ENCODE results near the gene NAT9. TPM values are rescaled to one million over a fixed set of nuclear protein-coding genes. Genes with fewer than 3 reads are reported as not detected.

The NAT9 gene
- total RNA-seq, 4 donors from 2014 or later = 14.3 to 26.6 (median 18.1) TPM

DNA sequence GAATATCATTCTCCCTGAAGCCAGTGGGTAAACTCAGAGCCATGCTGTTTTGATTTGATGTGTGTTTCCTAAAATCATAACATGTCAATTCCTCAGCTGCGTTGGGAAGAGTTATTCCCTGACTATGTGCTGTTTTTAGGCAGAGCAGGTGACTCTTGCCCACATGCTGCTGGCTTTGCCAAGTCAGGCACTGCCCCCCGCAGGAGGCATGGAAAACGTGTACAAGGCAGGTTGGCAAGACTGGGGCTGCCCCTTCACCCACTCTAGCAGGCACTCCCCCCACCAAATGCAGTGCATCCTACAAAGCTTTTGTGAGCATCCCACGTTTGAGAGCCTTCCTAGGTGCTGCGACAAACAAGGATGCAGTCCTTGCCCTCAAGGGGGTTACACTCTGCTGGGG lies 38.3 kb upstream of the NAT9 start:
- intact Hi-C loops (cut with DNase I; ENCODE audit: low total_unique reads) = no loop called here
- H3K4me3 ChIP-seq (ENCODE audit: low read depth, poor library complexity, severe bottlenecking) = no peak overlapping the region
- 81 to 85% methylated on average over 5 of the region's 5 CpGs for WGBS, 2 donors
- DNase-seq (ENCODE audit: low spot score in 2 of 2) = no peak
- TF ChIP-seq, protein P1, sequence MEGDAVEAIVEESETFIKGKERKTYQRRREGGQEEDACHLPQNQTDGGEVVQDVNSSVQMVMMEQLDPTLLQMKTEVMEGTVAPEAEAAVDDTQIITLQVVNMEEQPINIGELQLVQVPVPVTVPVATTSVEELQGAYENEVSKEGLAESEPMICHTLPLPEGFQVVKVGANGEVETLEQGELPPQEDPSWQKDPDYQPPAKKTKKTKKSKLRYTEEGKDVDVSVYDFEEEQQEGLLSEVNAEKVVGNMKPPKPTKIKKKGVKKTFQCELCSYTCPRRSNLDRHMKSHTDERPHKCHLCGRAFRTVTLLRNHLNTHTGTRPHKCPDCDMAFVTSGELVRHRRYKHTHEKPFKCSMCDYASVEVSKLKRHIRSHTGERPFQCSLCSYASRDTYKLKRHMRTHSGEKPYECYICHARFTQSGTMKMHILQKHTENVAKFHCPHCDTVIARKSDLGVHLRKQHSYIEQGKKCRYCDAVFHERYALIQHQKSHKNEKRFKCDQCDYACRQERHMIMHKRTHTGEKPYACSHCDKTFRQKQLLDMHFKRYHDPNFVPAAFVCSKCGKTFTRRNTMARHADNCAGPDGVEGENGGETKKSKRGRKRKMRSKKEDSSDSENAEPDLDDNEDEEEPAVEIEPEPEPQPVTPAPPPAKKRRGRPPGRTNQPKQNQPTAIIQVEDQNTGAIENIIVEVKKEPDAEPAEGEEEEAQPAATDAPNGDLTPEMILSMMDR (IDR thresholded peaks at IDR 0.05) = no peak
- no peak for TF ChIP-seq POLR2A (IDR thresholded peaks at IDR 0.05)

DNA sequence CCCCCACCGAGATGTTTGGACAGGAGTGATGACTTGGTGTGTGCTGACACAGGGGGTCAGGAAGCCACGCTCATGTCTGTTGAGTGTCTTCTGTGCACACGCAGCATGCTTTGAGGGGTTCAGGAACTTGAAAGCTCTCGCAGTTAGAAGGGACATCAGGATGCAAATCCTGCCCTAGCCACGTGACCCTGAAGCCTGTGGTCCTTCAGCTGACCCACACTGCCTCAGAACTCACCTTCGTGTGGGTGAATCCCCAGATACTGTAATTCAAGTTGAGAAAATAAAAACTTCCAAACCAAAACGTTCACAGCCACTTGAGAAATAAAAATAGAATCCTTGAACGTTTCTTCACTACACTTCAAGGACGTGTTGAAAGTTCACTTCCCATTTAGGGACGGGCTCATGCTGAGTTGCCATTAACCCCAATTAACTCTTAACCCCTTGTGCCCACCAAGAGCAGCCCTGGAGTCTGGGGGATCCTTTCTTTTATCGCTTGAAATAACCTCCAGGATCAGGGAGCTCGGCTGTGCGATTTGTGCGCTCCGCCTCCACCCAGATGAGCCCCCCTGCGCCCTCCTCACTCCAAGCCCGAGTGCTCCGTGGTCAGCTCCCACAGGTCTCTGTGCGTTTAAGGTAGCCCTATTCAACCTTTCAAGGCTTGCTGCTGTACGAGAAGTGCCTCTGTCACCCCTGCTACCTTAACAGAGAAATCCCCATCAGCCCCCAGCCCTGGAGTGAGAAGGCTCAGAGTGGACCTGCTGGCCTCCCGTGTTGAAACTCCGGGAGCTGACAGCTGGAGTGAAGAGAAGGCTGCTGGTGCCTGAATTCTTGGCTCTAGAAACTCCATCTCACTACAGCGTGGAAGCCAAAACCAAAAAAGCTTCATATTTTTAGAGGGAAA lies 36.2 kb upstream of the NAT9 start:
- DNase-seq (ENCODE audit: low spot score in 2 of 2) = no peak
- intact Hi-C loops (cut with DNase I; ENCODE audit: low total_unique reads) = no loop called here
- WGBS, 2 donors = 72 to 74% methylated on average over 23 of the region's 23 CpGs
- TF ChIP-seq, protein P1 (IDR thresholded peaks at IDR 0.05) = no peak
- TF ChIP-seq POLR2A (IDR thresholded peaks at IDR 0.05) = no peak
- H3K4me3 ChIP-seq (ENCODE audit: low read depth, poor library complexity, severe bottlenecking) = no peak overlapping the region

DNA sequence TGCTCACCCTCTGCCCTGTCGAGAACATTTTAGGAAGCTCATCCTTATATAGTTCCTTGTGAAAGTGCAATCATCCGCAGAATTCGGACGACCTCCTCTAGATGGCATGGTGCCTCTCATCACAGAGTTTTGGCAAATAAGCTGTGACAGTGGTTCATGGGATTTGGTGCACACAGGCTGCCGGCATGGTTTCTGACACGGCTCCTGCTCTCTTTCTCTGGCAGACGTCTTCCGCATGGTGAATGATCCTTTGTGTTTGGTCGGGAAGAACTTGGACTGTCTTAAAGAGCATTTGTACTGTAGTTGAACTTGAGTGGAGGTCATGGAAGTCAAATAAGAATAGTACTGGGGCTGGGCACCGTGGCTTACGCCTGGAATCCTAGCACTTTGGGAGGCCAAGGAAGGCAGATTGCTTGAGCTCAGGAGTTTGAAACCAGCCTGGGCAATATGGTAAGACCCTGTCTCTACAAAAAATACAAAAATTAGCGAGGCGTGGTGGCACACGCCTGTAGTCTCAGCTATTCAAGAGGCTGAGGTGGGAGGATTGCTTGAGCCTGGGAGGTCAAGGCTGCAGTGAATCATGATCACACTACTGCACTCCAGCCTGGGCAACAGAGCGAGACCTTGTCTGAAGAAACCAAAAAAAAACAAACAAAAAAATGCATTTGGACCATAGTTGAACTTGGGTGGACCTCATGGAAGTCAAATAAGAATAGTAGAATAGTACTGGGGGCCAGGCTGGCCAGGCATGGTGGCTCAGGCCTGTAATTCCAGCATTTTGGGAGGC lies 34.7 kb upstream of the NAT9 start:
- no peak overlapping the region for H3K4me3 ChIP-seq (ENCODE audit: low read depth, poor library complexity, severe bottlenecking)
- intact Hi-C loops (cut with DNase I; ENCODE audit: low total_unique reads) = no loop called here
- TF ChIP-seq, protein P1 (IDR thresholded peaks at IDR 0.05) = no peak
- TF ChIP-seq POLR2A (IDR thresholded peaks at IDR 0.05) = no peak
- 86% methylated on average over 15 of the region's 15 CpGs for WGBS, 2 donors
- no peak for DNase-seq (ENCODE audit: low spot score in 2 of 2)

DNA sequence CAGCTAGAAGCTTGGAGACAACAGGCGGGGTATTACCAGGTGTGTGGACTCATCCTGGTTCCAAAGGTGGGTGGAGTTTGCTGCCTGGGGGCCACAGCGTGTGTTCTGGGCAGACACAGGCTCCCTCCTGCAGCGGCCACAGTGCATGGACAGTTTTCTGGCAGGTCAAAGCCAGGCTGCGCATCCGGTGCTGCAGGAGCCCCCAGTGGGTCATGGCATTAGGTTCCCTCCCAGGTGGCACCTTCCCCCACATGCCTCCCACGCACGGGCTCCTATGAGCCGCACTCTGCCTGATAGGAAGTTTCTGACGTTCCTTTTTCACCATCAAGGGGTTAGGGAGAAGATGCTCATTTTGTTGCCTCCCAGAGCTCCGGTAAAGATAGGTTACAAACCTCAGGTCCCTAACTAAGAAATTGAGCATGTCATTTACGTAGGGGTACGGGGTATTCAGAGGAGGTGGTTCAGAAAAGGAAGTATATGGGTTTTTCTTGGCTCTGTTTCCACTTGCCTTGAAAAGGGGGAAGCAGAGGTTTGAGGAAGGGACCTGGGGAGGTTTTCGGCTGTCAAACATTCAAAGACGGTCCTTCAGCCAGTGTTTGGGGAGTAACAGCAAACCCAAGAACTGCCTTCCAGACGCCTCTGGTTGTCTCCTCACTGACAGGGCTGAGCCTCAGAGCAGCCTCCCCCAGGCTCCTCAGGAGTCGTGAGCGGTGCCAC lies 32.7 kb upstream of the NAT9 start:
- intact Hi-C loops (cut with DNase I; ENCODE audit: low total_unique reads) = no loop called here
- 87 to 88% methylated on average over 16 to 17 of the region's 17 CpGs for WGBS, 2 donors
- no peak for TF ChIP-seq POLR2A (IDR thresholded peaks at IDR 0.05)
- TF ChIP-seq, protein P1 (IDR thresholded peaks at IDR 0.05) = no peak
- no peak for DNase-seq (ENCODE audit: low spot score in 2 of 2)
- H3K4me3 ChIP-seq (ENCODE audit: low read depth, poor library complexity, severe bottlenecking) = no peak overlapping the region

DNA sequence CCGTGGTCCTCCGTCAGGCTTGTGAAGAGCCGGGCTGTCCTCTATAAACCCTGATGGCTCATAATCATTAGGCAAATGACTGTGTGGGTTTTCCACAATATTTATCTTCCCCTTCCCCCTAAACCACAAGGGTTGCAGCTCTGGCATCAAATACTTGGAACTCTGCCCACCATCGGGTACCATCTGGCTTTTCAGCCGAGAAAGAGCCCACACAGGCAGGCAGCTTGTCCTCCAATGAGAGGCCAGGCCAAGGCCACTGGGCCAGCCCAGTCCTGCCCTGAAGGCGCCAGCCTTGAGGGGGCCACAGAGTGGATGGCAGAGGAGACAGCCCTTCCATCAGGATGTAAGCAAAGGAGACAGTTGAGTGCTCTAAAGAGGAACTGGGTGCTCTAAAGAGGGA lies 31.8 kb upstream of the NAT9 start:
- DNase-seq (ENCODE audit: low spot score in 2 of 2) = no peak
- no peak overlapping the region for H3K4me3 ChIP-seq (ENCODE audit: low read depth, poor library complexity, severe bottlenecking)
- 70 to 74% methylated on average over 6 of the region's 6 CpGs for WGBS, 2 donors
- intact Hi-C loops (cut with DNase I; ENCODE audit: low total_unique reads) = no loop called here
- TF ChIP-seq, protein P1 (IDR thresholded peaks at IDR 0.05) = no peak
- TF ChIP-seq POLR2A (IDR thresholded peaks at IDR 0.05) = no peak
